ENCODE data around the gene BNIP3. TPM values are rescaled to one million over a fixed set of nuclear protein-coding genes. Genes with fewer than 3 reads are reported as not detected.
"Not testable (repeated sequence)": the region's sequence is repeated elsewhere in the genome, so short reads cannot be mapped to it uniquely, and the experiment has no call there.

The BNIP3 gene
- total RNA-seq, 1 donor from 2014 or later = 88.9 TPM

- Mint-ChIP-seq H3K36me3 (ENCODE audit: low read depth) (peaks cover 1% of the 10 kb centered on the region), H3K27me3 (ENCODE audit: low read depth) (no peaks in the 10 kb centered on the region), H3K4me1 (ENCODE audit: low read depth) (peaks cover 17% of the 10 kb centered on the region), H3K9me3 (ENCODE audit: low read depth) (peaks cover 3% of the 10 kb centered on the region), H3K27ac (ENCODE audit: unreplicated experiment) (no peak overlapping the region), H3K4me3 (ENCODE audit: unreplicated experiment) (no peak overlapping the region)
- no peak for DNase-seq (ENCODE audit: low spot score)
- no peak for TF ChIP-seq CTCF (IDR thresholded peaks at IDR 0.05)
Measured at GRCh38 chr10:131920151-131920550, 61.6 kb downstream of the BNIP3 start.

- not testable (repeated sequence) for DNase-seq (ENCODE audit: low spot score); H3K9me3 Mint-ChIP-seq (ENCODE audit: low read depth); H3K4me3 Mint-ChIP-seq (ENCODE audit: unreplicated experiment); H3K27ac Mint-ChIP-seq (ENCODE audit: unreplicated experiment); H3K36me3 Mint-ChIP-seq (ENCODE audit: low read depth); H3K27me3 Mint-ChIP-seq (ENCODE audit: low read depth)
- peaks cover 17% of the 10 kb centered on the region for H3K4me1 Mint-ChIP-seq (ENCODE audit: low read depth)
Measured at GRCh38 chr10:131919461-131919860, 62.3 kb downstream of the BNIP3 start.

Other genes with a start within 250 kb of the BNIP3 start
- 24.3 to 27.5 TPM (median 25.1 TPM) in 3 replicates for gene PPP2R2D, start 80.9 kb downstream of the BNIP3 start, total RNA-seq
- gene JAKMIP3, start 84.0 kb upstream of the BNIP3 start, total RNA-seq = 0.67 to 1.6 TPM (median 0.69 TPM) in 3 replicates
- gene DPYSL4, start 205.0 kb upstream of the BNIP3 start, total RNA-seq = 19.9 to 37.6 TPM (median 35.2 TPM) in 3 replicates